Motor neuron (in vitro differentiated cells): Measurements from ENCODE around the gene TTBK2. TPM values are rescaled to one million over a fixed set of nuclear protein-coding genes. Genes with fewer than 3 reads are reported as not detected.

Source experiments
- ATAC-seq, 8 experiments: fragments of 200-7000 bp; cut with Tn5 transposase; replicated peaks in 6 of 8; 2 replicates each; pipeline ENCODE4 v1.8.0; 2021; ENCODE audit warnings: mild to moderate bottlenecking in 8 of 8, moderate library complexity in 8 of 8
- H3K27ac ChIP-seq, 2 donors: fragments of 250-450 bp; sonication (Bioruptor Pico); 2 replicates each; pipeline ENCODE4 v1.9.0; 2021; ENCODE audit warnings: antibody characterized with exemption in 2 of 2, mild to moderate bottlenecking in 2 of 2, moderate library complexity in 1 of 2
- H3K4me1 ChIP-seq, 2 donors: fragments of 250-450 bp; sonication (Bioruptor Pico); replicated peaks in 1 of 2; 2 replicates each; pipeline ENCODE4 v1.6.1; 2021; ENCODE audit warnings: antibody characterized with exemption in 2 of 2, mild to moderate bottlenecking in 2 of 2, moderate library complexity in 1 of 2
- H3K4me3 ChIP-seq, 5 donors: fragments of 250-450 bp; sonication (Bioruptor Pico); 2 replicates each; pipeline ENCODE4 v1.9.0; 2021; ENCODE audit warnings: antibody characterized with exemption in 5 of 5, mild to moderate bottlenecking in 5 of 5, moderate library complexity in 4 of 5
- WGBS, 10 experiments: fragments of 450-650 bp; shearing (Covaris generic); methylation state at CpG; one replicate each; pipeline ENCODE4 v1.0.0; 2022; 5-methylcytosine and 5-hydroxymethylcytosine counted together
- in situ Hi-C, 9 experiments: fragments of 400-800 bp; cut with MboI; loops; one replicate each; pipeline ENCODE4 v1.15.0; 2021; ENCODE audit warnings: low sequenced_read_pairs in 9 of 9, low pct_unique_long_range_greater_than_20kb in 2 of 9; ENCODE audit not compliant: unreplicated experiment in 9 of 9
- total RNA-seq, 8 experiments: library from RNA; unstranded; fragments of 300-600 nt; gene quantifications; 2 replicates each; pipeline versions ENCODE4 v1.2.3 to v1.2.4, GENCODE V29; 2022

Gene TTBK2
- total RNA-seq, 8 experiments from 2014 or later: 7.6 to 26.0 (median 20.3) TPM

DNA sequence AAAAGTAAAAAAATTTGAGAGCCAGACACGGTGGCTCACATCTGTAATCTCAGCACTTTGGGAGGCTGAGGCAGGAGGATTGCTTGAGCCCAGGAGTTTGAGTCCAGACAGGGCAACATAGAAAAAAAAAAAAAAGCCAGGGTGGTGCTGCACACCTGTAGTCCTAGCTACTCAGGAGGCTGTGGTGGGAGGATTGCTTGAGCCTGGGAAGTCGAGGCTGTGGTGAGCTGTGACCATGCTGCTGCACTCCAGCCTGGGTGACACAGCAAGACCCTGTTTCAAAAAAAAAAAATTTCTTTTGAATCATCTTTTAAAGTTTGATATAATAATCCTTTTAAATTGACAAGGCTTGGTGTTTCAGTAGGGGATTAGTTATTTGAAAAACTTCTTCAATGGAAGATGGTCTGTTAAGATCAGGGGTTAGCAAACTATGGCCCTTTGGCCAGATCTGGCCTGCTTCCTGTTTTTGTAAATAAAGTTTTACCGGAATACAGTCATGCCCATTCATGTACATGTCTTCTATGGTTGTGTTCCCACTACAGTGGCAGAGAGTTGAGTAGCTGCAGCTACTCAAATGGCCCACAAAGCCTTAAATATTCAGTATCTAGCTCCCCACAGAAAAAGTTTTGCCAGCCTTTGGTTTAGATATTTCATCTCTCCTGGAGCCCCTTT is 212.6 kb downstream of the TTBK2 start:
- no peak overlapping the region for H3K4me3 ChIP-seq
- in situ Hi-C loops: loop anchor here in 3 of 9 experiments (10.0 to 25.0 kb wide), 2 partner anchors 217 to 229 kb away; partner anchors contain the start of gene TTBK2 (in 1 of the 3)
- H3K27ac ChIP-seq: no peak overlapping the region
- 44 to 100% (median 71%) methylated on average over 1 to 3 of the region's 3 CpGs; no CpG with 5 or more reads in 3 of the 10 experiments for WGBS, 10 experiments
- H3K4me1 ChIP-seq: no peaks in the 10 kb centered on the region
- peak in 1 of 8 experiments; percentile 30 for ATAC-seq

DNA sequence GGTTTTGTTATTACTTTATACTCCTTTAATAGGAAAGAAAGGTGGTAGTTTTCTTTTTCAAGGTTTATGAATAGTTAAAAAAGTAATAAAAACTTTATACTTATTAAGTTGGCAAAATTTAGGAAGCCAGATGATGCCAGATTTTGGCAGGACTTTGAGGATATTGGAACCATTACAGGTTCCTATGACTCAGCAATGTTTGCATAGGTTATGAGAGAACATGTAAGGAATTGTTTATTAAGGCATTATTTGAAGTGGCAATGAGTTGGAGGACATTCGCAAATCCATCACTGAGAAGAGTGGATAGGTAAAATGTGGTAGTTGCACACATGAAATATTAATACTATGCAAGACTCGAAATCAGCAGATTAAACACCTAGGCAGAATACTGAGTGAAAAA is 213.5 kb downstream of the TTBK2 start:
- Histone ChIP-seq H3K4me3 (no peak overlapping the region), H3K27ac (no peak overlapping the region), H3K4me1 (no peaks in the 10 kb centered on the region)
- in situ Hi-C loops: loop anchor here in 3 of 9 experiments (10.0 to 25.0 kb wide), 2 partner anchors 218 to 230 kb away; partner anchors contain the start of gene TTBK2 (in 1 of the 3)
- 7 to 100% (median 93%) methylated on average over 1 to 2 of the region's 2 CpGs for WGBS, 10 experiments
- no peak for ATAC-seq

DNA sequence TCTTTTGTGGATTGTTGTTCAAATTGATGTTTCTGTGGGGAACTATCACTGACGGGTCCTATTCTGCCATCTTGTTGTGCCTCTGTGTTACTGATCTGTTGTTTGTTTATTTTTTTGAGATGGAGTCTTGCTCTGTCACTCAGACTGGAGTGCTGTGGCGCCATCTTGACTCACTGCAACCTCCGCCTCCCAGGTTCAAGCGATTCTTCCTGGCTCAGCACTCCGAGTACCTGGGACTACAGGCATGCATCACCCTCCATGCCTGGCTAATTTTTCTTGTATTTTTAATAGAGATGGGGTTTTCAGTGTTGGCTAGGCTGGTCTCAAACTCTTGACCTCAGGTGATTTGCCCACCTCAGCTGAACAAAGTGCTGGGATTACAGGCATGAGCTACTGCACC is 215.2 kb downstream of the TTBK2 start:
- Histone ChIP-seq H3K4me1 (no peaks in the 10 kb centered on the region), H3K4me3 (no peak overlapping the region), H3K27ac (no peak overlapping the region)
- in situ Hi-C loops: loop anchor here in 3 of 9 experiments (10.0 to 25.0 kb wide), 2 partner anchors 219 to 232 kb away; partner anchors contain the start of gene TTBK2 (in 1 of the 3)
- 95 to 100% (median 100%) methylated on average over 1 to 4 of the region's 5 CpGs; no CpG with 5 or more reads in 1 of the 10 experiments for WGBS, 10 experiments
- no peak for ATAC-seq

DNA sequence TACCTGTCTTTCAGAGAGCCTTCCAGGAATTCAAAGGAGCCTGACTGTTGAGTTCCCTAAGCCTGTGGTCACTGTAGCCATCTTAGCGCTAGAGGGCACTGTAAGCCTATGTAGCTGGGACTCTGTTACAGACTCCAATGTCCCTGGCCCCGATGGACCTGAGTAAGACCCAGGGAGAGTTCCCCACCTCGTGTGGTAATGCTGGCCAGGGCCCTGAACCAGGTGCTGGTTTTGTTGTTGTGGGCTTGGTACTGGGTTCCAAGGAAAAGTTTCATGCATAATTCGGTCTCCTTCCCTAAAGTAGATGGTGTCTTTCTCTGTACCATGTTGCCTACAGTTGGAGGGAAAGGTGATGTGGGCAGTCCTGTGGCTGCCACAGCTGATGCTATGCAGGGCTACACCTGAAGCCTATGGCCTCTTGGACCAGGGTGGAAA is 216.1 kb downstream of the TTBK2 start:
- 0 to 26% (median 5%) methylated on average over 1 to 4 of the region's 4 CpGs; no CpG with 5 or more reads in 4 of the 10 experiments for WGBS, 10 experiments
- H3K27ac ChIP-seq: no peak overlapping the region
- ATAC-seq: peak; percentile 84 to 100 (median 93)
- in situ Hi-C loops: loop anchor here in 3 of 9 experiments (10.0 to 25.0 kb wide), 2 partner anchors 220 to 233 kb away; partner anchors contain the start of gene TTBK2 (in 1 of the 3)
- no peak overlapping the region for H3K4me3 ChIP-seq
- H3K4me1 ChIP-seq: no peaks in the 10 kb centered on the region

DNA sequence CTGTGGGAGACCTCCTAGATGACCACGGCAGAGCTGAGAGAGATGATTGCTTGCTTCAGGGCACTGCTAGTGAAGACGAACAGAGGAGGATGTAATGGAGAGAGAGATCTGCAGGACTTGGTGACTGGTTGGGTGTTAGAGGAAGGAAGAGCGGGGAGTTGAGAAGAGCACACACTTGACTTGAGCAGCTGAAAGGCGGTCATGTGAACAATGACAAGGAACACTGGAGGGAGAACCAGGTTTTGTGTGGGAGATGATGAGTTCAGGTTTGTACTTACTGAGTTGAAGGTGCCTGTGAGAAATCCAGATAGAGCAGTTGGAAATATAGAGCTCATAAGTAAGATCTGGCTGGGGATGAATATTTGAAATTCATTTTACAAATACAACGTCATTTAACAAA is 224.0 kb downstream of the TTBK2 start:
- WGBS, 10 experiments: 67 to 96% (median 85%) methylated on average over 3 to 5 of the region's 5 CpGs; no CpG with 5 or more reads in 1 of the 10 experiments
- in situ Hi-C loops: loop anchor here in 1 of 9 experiments (25.0 kb wide), 1 partner anchor 591 kb away; no protein-coding TSS in a partner anchor

DNA sequence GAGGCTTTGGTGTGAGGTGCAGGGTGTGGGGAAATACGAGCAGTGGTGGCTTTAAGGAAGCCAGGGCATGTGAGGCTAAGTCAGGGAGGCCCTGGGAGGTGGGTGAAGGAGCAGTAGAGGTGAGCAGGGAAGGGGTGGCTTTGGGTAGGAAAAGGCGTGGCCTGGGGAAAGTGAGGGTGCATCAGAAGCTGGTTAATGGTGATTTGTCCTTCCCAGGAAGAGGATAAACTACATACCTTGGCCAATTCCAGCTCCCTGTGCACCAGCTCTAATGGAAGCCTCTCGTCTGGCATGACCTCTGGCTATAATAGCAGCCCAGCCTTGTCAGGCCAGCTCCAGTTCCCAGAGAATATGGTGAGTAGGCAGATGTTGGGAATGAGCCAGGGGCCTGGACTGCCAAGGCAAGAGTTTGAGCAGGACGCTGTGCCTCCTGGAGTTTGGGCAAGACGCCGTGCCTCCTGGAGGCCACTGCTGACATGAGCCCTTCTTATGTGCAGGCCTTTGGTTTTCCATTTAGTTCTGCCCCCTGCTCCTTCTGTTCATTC is 225.0 kb downstream of the TTBK2 start:
- Histone ChIP-seq H3K4me1 (no peaks in the 10 kb centered on the region), H3K27ac (no peak overlapping the region), H3K4me3 (no peak overlapping the region)
- WGBS, 10 experiments: 60 to 100% (median 80%) methylated on average over 1 to 2 of the region's 6 CpGs; no CpG with 5 or more reads in 7 of the 10 experiments
- no peak for ATAC-seq
- in situ Hi-C loops: loop anchor here in 1 of 9 experiments (25.0 kb wide), 1 partner anchor 592 kb away; no protein-coding TSS in a partner anchor

More for the DNA sequence above, 224.0 kb downstream of the TTBK2 start:
- no peak for ATAC-seq
- no peaks in the 10 kb centered on the region for H3K4me1 ChIP-seq
- no peak overlapping the region for H3K4me3 ChIP-seq
- no peak overlapping the region for H3K27ac ChIP-seq

DNA sequence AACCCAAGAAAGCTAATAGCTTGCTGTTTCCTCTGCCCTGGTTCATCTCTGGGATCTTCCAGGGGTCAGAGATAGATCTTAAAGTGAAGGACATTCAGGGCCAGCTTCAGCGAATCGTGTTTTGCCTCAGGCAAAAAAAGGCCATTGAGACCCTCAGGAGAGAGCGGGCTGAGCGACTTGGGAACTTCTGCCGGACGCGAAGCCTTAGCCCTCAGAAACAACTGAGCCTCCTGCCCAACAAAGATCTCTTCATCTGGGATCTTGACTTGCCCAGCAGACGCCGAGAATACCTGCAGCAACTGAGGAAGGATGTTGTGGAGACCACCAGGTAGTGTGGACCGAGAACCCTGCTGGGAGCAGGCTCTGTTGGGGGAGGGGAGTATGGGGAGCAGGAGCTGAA is 226.2 kb downstream of the TTBK2 start:
- no peak overlapping the region for H3K27ac ChIP-seq
- ATAC-seq: no peak
- in situ Hi-C loops: loop anchor here in 1 of 9 experiments (25.0 kb wide), 1 partner anchor 593 kb away; no protein-coding TSS in a partner anchor
- no peaks in the 10 kb centered on the region for H3K4me1 ChIP-seq
- H3K4me3 ChIP-seq: no peak overlapping the region
- 75 to 100% (median 98%) methylated on average over 6 to 9 of the region's 10 CpGs; no CpG with 5 or more reads in 6 of the 10 experiments for WGBS, 10 experiments

DNA sequence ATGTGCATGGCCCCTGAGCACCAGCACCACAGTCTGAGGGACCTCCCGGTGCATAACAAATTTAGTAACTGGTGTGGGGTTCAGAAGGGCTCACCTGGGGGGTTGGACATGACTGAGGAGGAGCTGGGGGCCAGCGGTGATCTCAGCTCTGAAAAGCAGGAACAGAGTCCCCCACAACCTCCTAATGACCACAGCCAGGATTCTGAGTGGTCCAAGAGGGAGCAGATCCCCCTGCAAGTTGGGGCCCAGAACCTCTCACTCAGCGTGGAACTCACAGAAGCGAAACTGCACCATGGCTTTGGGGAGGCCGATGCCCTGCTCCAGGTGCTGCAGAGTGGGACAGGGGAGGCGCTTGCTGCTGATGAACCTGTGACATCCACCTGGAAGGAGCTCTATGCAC is 226.6 kb downstream of the TTBK2 start:
- no peak for ATAC-seq
- 96 to 100% methylated on average over 2 to 3 of the region's 6 CpGs; no CpG with 5 or more reads in 8 of the 10 experiments for WGBS, 10 experiments
- Histone ChIP-seq H3K4me3 (no peak overlapping the region), H3K27ac (no peak overlapping the region), H3K4me1 (no peaks in the 10 kb centered on the region)
- in situ Hi-C loops: loop anchor here in 1 of 9 experiments (25.0 kb wide), 1 partner anchor 593 kb away; no protein-coding TSS in a partner anchor

DNA sequence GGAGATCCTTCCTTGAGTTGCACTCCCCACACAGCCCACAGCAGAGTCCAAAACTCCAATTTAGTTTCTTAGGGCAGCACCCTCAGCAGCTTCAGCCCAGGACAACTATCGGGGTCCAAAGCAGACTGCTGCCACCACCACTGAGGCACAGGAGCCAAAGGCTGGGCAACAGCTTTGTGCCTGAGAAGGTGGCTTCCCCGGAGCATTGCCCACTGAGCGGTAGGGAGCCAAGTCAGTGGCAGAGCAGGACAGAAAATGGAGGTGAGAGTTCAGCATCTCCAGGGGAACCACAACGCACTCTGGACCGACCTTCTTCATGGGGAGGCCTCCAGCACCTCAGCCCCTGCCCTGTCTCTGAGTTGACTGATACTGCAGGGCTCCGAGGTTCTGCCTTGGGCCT is 227.1 kb downstream of the TTBK2 start:
- WGBS, 10 experiments: 76 to 95% (median 90%) methylated on average over 1 to 3 of the region's 6 CpGs; no CpG with 5 or more reads in 5 of the 10 experiments
- in situ Hi-C loops: loop anchor here in 1 of 9 experiments (25.0 kb wide), 1 partner anchor 594 kb away; no protein-coding TSS in a partner anchor
- H3K27ac ChIP-seq: no peak overlapping the region
- H3K4me3 ChIP-seq: no peak overlapping the region
- no peaks in the 10 kb centered on the region for H3K4me1 ChIP-seq
- ATAC-seq: no peak

DNA sequence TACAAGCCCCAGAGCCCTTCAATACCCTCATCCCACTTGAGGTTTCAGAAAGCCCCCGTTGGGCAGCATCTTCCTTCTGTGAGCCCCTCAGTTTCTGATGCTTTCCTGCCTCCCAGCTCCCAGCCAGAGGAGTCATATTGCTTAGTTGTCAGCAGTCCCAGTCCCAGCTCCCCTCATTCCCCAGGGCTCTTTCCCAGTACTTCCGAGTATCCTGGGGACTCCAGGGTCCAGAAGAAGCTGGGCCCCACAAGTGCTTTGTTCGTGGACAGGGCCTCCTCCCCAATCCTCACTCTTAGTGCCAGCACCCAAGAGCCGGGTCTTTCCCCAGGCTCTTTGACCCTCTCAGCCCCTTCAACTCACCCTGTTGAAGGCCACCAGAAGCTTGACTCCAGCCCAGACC is 227.6 kb downstream of the TTBK2 start:
- H3K4me3 ChIP-seq: no peak overlapping the region
- H3K4me1 ChIP-seq: no peaks in the 10 kb centered on the region
- no peak for ATAC-seq
- WGBS, 10 experiments: 53 to 100% (median 82%) methylated on average over 1 to 3 of the region's 4 CpGs; no CpG with 5 or more reads in 3 of the 10 experiments
- in situ Hi-C loops: loop anchor here in 1 of 9 experiments (25.0 kb wide), 1 partner anchor 594 kb away; no protein-coding TSS in a partner anchor
- no peak overlapping the region for H3K27ac ChIP-seq

DNA sequence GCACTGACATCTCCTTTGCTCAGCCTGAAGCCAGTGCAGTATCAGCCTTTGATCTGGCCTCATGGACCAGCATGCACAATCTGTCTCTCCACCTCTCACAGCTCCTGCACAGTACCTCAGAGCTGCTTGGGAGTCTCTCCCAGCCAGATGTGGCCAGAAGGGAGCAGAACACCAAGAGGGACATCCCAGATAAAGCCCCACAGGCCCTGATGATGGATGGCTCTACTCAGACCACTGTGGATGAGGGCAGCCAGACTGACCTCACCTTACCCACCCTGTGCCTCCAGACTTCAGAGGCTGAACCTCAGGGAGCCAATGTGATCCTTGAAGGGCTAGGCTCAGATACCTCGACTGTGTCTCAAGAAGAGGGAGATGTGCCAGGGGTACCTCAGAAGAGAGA is 228.0 kb downstream of the TTBK2 start:
- WGBS, 10 experiments: 71 to 100% methylated on average over 1 of the region's 1 CpG; no CpG with 5 or more reads in 8 of the 10 experiments
- no peak overlapping the region for H3K4me3 ChIP-seq
- H3K27ac ChIP-seq: no peak overlapping the region
- H3K4me1 ChIP-seq: no peaks in the 10 kb centered on the region
- in situ Hi-C loops: loop anchor here in 1 of 9 experiments (25.0 kb wide), 1 partner anchor 595 kb away; no protein-coding TSS in a partner anchor
- no peak for ATAC-seq

DNA sequence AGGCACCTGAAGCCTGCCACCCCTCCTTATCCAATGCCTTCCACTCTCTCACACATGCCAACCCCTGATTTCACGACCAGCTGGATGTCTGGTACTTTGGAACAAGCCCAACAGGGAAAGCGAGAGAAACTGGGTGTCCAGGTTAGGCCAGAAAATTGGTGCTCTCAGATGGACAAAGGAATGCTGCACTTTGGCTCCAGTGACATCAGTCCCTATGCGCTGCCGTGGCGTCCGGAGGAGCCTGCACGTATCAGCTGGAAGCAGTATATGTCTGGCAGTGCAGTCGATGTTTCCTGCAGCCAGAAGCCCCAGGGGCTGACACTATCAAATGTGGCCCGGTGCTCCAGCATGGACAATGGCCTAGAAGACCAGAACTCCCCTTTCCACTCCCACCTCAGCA is 228.8 kb downstream of the TTBK2 start:
- 79 to 100% (median 95%) methylated on average over 1 to 9 of the region's 9 CpGs; no CpG with 5 or more reads in 2 of the 10 experiments for WGBS, 10 experiments
- H3K4me1 ChIP-seq: no peaks in the 10 kb centered on the region
- ATAC-seq: no peak
- in situ Hi-C loops: loop anchor here in 1 of 9 experiments (25.0 kb wide), 1 partner anchor 596 kb away; no protein-coding TSS in a partner anchor
- H3K4me3 ChIP-seq: no peak overlapping the region
- no peak overlapping the region for H3K27ac ChIP-seq
